HFFc6 (cell line): ENCODE data around the gene TTLL7. TPM values are rescaled to one million over a fixed set of nuclear protein-coding genes. Genes with fewer than 3 reads are reported as not detected.
A peak's percentile ranks its signal among the peaks of the same experiment; 100 is the strongest.

Experiments used
- DNase-seq: peaks from one replicate; pipeline ENCODE4 v3.0.0-alpha.2; 2018
- H3K27ac Mint-ChIP-seq: 2 replicates; pipeline ENCODE4 v1.8.0; 2020; ENCODE audit warnings: mild to moderate bottlenecking, mixed read lengths
- H3K27me3 Mint-ChIP-seq: 2 replicates; pipeline ENCODE4 v1.8.0; 2021; ENCODE audit warnings: mild to moderate bottlenecking, moderate library complexity, mixed read lengths; ENCODE audit not compliant: insufficient read depth
- H3K36me3 Mint-ChIP-seq: 2 replicates; pipeline ENCODE4 v1.8.0; 2021; ENCODE audit warnings: low read depth, mixed read lengths
- H3K4me1 Mint-ChIP-seq: 2 replicates; pipeline ENCODE4 v1.8.0; 2020; ENCODE audit warnings: low read depth, mixed read lengths
- H3K4me3 Mint-ChIP-seq: 2 replicates; pipeline ENCODE4 v1.8.0; 2020; ENCODE audit warnings: mild to moderate bottlenecking, moderate library complexity, mixed read lengths
- H3K9me3 Mint-ChIP-seq: 2 replicates; pipeline ENCODE4 v1.8.0; 2020; ENCODE audit warnings: mild to moderate bottlenecking, mixed read lengths
- CTCF ChIP-seq: fragments of 200-600 bp; sonication (generic); IDR thresholded peaks from 2 replicates; pipeline ENCODE4 v1.5.0; 2021; ENCODE audit warnings: antibody characterized with exemption, mild to moderate bottlenecking
- total RNA-seq, 6 experiments: library from RNA; stranded (reverse); fragmentation: NEBNext Ultra II Directional; extraction: Animal tissue kit (Norgen Biotek cat#: 25700); gene quantifications; 2 replicates in 1 of 6; 3 replicates in 5 of 6; pipeline ENCODE4 v1.2.3, GENCODE V29; 2021

TTLL7 gene
- total RNA-seq, 6 experiments from 2014 or later, result 5.1 to 8.4 (median 7.5) TPM

GRCh38 chr1:83827741-83828140, 171.2 kb downstream of the TTLL7 start:
- no peak overlapping the region for H3K27ac Mint-ChIP-seq
- no peak overlapping the region for H3K4me3 Mint-ChIP-seq
- TF ChIP-seq CTCF, result no peak
- H3K9me3 Mint-ChIP-seq, result no peaks in the 10 kb centered on the region
- H3K4me1 Mint-ChIP-seq, result peaks cover 2% of the 10 kb centered on the region
- H3K36me3 Mint-ChIP-seq, result no peaks in the 10 kb centered on the region
- DNase-seq, result no peak
- no peaks in the 10 kb centered on the region; the same call in 1 of the 2 replicates for H3K27me3 Mint-ChIP-seq

DNA sequence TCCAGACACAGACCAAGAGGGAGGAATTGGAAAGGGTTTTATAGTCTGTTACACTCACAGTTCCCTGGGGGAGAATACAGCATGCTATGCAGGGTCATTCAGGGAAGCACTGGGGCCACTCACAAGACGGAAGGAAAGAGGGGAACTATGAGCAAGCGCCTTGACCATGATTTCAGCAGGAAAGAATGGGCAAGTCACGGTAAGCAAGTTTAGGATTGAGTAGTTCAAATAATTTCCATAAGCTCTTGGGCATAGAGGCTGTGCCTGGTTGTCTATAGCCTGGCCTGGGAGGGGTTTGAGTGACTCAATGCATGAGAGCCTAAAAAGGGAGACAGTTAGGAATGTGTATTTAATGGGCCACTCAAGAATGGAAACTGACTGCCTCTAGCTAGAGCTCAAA, 176.7 kb downstream of the TTLL7 start:
- Mint-ChIP-seq H3K4me3 (no peak overlapping the region; the same call in 1 of the 2 replicates), H3K36me3 (no peaks in the 10 kb centered on the region), H3K27me3 (no peaks in the 10 kb centered on the region; the same call in 1 of the 2 replicates), H3K27ac (peak overlapping the region; percentile 9), H3K9me3 (no peaks in the 10 kb centered on the region; the same call in 1 of the 2 replicates), H3K4me1 (peaks cover 22% of the 10 kb centered on the region)
- no peak for TF ChIP-seq CTCF
- DNase-seq, result peak; percentile 46

GRCh38 chr1:83819436-83819835, 179.5 kb downstream of the TTLL7 start:
- H3K4me1 Mint-ChIP-seq, result peaks cover 22% of the 10 kb centered on the region
- peak overlapping the region; percentile 42; the same call in 1 of the 2 replicates for H3K27ac Mint-ChIP-seq
- no peak for DNase-seq
- no peaks in the 10 kb centered on the region; the same call in 1 of the 2 replicates for H3K9me3 Mint-ChIP-seq
- no peaks in the 10 kb centered on the region for H3K36me3 Mint-ChIP-seq
- no peak overlapping the region for H3K4me3 Mint-ChIP-seq
- no peak for TF ChIP-seq CTCF
- no peaks in the 10 kb centered on the region; the same call in 1 of the 2 replicates for H3K27me3 Mint-ChIP-seq

GRCh38 chr1:83818916-83819315, 180.0 kb downstream of the TTLL7 start:
- Mint-ChIP-seq H3K4me1 (peaks cover 22% of the 10 kb centered on the region), H3K27ac (peak overlapping the region; percentile 42; the same call in 1 of the 2 replicates), H3K27me3 (no peaks in the 10 kb centered on the region; the same call in 1 of the 2 replicates), H3K9me3 (no peaks in the 10 kb centered on the region; the same call in 1 of the 2 replicates), H3K4me3 (no peak overlapping the region), H3K36me3 (no peaks in the 10 kb centered on the region)
- TF ChIP-seq CTCF, result no peak
- DNase-seq, result peak; percentile 47

- Mint-ChIP-seq H3K36me3 (no peaks in the 10 kb centered on the region), H3K4me1 (peaks cover 10% of the 10 kb centered on the region), H3K27ac (no peak overlapping the region), H3K4me3 (no peak overlapping the region), H3K27me3 (no peaks in the 10 kb centered on the region; the same call in 1 of the 2 replicates), H3K9me3 (no peaks in the 10 kb centered on the region; the same call in 1 of the 2 replicates)
- TF ChIP-seq CTCF, result no peak
- no peak for DNase-seq
Observed at GRCh38 chr1:83816836-83817235, 182.1 kb downstream of the TTLL7 start.
